Stimulated activated CD4-positive, alpha-beta T cell treated with anti-CD3 and anti-CD28 coated beads, Interleukin-1b, Interleukin-23, amount 100 ng/mL, for 24 hours (primary cell): ENCODE data around the gene TRIM50.
A peak's percentile ranks its signal among the peaks of the same experiment; 100 is the strongest.
"Not testable (repeated sequence)": the region's sequence is repeated elsewhere in the genome, so short reads cannot be mapped to it uniquely, and the experiment has no call there.

Experiments used
- DNase-seq, 4 experiments: peaks; one replicate each; pipeline ENCODE4 v3.0.0-alpha.2; 2020; ENCODE audit warnings: low read depth in 4 of 4, low spot score in 1 of 4

The TRIM50 gene

DNA sequence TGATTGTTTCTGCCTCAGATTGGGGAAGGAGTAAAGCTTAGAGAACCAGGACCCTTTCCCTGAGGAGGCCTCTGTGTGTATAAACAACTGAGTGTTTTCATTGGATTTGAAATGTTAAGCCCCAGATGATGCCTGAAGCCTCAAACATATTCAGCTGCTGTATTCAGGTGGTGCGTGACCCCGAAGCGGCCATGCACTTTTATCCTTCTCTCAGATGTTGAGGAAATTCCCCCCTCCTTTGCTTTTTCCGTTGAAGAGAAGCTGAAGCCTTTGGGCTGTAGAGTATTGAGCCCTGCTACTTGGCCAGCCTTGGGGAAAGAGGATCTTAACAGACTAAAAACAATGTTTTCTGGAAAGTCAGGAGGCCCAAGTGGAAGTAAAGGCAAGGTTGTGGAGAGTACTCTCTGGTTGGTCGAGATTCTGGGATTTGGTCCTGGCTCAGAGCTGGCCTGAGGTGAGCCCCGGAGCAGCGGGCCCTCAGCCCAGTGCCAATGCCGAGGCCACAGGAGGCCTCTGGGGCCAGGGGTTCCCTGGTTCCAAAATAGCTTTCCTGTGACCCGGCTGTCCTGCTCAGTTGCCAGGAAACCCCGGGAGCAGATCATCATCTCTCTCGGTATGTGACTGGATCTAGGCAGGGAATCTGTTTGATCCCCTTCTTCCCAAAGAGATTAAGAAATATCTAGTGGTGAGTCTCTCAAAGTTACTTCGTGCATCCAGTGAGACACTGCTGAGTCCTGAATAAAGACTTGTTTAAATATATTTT, 22.6 kb upstream of the TRIM50 start:
- DNase-seq: no peak

GRCh38 chr7:73349763-73350162, 21.9 kb upstream of the TRIM50 start:
- no peak for DNase-seq

GRCh38 chr7:73345951-73346350, 18.1 kb upstream of the TRIM50 start:
- DNase-seq: no peak

GRCh38 chr7:73345538-73345937, 17.7 kb upstream of the TRIM50 start:
- DNase-seq: no peak

DNA sequence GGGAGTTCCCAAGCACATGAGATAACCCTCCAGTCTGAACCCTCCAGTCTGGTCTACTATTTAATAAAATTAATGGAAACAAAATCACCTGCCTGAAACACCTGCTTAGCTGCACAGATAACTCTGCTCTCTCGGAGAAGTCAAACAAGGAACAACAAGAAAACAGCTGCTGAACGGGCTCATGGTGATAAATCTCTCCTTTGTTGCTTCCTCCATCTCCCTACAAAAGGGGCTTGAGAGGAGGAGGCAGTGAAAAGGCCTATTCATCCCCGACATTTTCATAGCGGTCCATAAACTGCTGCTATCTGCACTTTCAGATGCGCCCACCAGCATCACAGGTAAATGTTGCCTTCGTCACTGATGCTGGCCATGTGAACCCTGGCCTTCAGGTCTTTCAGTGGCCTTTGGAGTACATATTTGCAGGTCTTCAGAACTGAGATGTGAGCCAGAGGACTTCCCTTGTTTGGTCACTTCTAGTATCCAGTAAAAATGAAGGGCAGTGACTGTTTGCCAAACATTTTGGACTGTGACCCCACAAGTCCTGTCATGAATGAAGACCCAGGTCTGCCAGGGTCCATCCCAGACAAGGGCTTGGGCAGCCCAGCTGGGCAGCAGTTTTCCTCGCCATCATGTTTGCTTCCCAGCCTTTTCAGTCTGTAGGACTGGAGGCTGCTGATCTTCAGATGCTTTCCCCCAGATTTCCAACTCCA, 15.9 kb upstream of the TRIM50 start:
- no peak for DNase-seq

DNA sequence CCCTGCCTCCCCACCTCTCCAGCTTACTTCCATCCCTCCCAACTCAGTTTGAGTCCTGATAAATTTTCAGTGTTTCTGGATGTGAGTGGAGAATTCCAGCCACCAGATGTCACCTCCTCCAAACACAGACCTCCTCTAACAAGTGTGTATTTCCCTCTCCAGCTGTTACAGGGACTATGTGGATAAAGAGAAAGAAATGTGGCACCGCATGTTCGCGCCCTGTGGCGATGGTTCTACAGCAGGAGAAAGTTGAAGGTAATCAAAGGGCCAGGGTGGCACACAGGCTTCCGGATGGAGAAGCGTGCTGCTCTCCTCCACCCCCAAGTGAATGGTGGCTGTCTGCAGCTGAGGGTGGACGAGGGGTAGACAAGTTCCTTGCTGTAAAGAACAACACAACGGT, 14.8 kb upstream of the TRIM50 start:
- no peak for DNase-seq

DNA sequence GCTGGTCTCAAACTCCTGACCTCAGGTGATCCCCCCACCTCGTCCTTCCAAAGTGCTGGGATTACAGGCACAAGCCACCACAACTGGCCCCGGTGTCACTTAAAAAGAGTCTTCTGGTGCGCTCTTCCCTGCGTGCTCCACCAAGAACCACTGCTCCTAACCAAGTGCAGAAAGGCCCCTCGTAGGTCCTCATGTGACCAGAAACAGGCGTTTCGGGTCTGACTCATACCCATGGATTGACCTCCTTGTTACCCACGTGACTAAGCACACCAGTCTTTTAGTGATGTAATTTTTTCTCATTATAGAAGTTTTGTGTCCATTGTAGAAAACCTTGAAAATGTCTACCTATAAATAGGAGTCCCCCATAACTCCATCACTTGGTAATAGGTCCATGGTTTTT, 14.0 kb upstream of the TRIM50 start:
- DNase-seq: no peak

DNA sequence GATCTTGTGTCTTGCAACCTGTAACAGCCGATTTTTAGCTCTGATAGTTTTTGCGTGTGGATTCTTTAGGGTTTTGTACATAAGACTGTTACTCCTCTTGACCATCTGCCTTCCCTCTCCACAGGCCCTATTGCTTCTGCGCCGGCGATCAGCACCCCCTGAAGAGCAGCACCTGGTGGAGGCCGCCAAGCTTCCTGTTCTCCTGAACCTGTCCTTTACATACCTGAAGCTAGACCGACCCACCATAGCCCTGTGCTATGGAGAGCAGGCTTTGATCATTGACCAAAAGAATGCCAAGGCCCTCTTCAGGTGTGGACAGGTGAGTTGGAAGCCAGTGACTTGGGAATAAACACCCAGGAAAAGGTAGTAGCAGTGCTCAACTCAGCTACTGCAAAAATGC, 12.6 kb upstream of the TRIM50 start:
- DNase-seq: no peak

DNA sequence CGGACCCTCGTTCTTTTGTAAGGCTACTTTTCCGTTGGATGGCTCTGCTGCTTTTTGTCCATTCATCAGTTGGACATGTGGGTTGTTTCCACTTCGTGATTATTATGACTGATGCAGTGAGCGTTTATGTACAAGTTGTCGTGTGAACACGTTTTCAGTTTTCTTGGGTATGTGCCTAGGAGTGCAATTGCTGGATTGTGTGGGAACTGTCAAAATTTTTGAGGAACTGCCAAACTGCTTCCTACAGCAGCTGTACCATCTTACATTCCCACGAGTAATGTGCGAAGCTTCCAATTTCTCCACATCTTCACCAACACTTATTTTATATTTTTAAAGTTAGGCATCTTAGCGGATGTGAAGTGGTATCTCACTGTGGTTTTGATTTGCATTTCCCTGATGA, 10.4 kb upstream of the TRIM50 start:
- DNase-seq: no peak

DNA sequence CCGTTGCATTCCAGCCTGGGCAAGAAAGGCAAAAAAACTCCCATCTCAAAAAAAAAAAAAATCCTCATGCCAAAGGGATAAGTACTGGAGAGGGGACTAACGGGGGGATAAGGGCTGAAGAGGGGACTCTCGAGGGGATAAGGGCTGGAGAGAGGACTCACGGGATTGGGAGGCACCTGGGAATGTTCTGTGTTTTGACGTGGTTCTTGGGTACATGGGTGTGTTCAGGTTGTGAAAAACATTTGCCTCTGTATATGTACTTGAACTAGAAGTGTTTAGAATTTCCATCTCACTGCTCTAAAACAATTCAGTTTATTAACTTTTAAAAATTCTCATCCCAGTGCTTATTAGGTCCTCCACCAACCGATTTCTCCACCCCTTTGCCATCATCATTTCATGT, 4.6 kb upstream of the TRIM50 start:
- no peak for DNase-seq

GRCh38 chr7:73330772-73331171, 2.9 kb upstream of the TRIM50 start:
- DNase-seq: no peak

DNA sequence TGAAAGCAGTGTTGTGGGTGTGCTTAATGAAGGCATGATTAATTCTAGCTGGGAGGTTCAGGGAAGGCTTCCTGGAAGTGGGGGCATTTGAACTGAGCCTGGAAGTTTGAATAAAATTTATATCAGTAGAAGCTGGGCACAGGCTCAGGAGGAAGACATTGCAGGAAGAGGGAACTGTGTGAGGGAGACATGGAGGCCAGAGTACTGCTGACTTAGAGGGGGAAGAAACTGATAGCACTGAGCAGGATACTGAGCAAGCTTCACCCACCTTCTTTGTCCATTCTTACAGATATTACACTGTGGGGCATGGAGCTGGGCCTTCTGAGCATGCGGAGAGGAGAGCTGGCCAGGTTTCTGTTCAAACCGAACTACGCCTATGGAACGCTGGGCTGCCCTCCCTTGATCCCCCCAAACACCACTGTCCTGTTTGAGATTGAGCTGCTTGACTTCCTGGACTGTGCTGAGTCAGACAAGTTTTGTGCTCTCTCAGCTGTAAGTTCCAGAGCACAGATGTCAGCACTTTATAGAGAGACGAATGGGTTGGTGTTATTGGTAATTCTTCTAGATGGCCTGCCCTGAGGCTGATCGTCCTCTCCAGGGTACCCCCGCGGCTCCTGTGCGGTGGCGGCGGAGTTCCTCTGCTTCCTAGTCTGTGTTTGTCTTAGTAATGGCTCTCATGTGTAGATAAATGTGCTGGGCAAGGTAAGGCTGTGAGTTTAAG, 2.1 kb upstream of the TRIM50 start:
- no peak for DNase-seq

DNA sequence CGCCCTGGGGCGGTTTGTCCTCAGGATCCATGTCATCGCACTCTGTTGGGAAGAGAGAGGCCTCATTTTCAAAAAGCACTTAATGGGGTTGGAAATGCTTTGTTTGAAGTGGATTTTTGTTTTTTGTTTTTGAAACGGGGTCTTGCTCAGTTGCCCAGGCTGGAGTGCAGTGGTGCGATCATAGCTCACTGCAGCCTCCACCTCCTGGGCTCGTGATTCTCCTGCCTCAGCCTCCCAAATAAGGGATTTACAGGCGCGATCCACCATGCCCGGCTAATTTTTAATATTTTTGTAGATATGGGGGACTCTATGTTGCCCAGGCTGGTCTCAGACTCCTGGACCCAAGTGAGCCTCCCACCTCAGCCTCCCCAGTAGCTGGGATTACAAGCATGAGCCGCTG, 814 bp upstream of the TRIM50 start:
- DNase-seq: no peak

- not testable (repeated sequence) for DNase-seq
Observed at GRCh38 chr7:73327449-73327848, 433 bp downstream of the TRIM50 start.

DNA sequence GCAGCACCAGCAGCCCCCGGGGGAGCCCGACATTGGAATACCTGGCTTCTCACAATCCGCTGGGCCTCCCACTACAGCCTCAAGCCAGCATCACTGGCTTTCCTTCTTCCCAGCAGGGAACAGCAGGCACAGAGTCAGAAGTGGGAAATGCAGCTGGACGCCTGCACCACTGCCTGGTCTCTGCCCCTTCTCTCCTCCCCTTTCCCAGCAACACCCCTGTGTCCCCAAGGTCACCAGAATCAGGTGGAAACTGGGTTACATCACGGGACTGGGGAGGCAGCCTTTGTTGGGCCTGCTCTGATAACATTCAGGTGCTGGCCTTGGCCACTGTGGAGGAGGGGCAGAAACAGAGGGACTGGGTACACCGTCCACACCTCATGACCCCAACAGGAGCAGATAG, 2.5 kb downstream of the TRIM50 start:
- not testable (repeated sequence) for DNase-seq

DNA sequence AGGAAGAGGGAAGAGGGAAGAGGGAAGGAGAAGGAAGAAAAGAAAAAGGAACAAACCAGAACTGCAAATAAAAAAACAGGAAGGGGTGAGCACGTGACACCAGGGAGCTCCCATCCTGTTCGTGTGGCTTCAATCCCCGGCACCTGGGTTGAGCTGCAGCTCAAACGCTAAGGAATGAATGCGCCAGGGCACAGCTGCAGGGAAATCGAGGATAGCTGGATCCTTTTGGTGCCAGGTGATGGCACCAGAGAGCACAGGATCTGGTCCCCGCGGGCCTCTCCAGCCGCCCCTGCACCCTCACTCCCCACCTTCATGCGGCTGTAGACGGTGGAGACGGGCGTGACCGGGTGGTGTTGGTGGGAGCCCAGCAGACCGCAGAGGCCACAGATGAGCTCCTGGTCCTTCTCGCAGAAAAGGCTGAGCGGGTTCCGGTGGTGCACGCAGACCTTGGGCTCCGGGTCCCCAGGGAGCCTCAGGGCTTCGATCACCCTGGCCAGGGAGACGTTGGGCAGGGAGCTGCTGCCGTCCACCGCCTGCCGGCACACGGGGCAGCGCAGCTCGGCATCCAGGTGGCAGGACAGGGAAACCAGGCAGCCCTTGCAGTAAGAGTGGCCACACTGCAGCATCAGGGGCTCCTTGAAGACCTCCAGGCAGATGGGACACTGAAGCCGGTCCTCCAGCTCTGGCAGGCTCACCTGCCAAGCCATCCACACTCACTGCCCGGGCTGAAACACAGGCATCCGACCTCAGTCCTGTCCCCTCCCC, 3.6 kb downstream of the TRIM50 start:
- peak in 3 of 4 experiments; percentile 18 to 33 (median 28) for DNase-seq

DNA sequence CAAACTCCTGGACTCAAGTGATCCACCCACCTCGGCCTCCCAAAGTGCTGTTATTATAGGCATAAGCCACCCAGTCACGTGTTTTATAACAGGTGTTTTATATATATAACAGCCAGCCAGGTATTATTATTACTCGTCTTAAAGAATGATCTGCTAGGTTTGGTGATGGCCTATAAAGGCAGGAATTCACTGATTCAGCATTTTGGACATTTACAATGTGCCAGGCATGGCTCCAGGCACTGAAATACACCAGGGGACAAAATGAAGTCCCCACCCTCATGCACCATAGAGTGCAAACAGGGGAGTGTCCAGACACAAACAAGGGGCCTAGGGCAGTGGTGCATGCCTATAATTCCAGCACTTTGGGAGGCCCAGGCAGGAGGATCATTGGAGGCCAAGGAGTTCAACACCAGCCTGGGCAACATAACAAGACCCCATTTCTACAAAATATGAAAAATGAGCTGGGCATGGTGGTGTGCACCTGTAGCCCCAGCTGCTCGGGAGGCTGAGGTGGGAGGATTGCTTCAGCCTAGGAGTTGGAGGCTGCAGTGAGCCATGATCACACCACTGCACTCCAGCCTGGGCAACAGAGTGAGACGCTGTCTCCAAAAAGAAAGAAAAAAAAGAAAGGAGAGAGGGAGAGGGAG, 4.3 kb downstream of the TRIM50 start:
- not testable (repeated sequence) for DNase-seq

DNA sequence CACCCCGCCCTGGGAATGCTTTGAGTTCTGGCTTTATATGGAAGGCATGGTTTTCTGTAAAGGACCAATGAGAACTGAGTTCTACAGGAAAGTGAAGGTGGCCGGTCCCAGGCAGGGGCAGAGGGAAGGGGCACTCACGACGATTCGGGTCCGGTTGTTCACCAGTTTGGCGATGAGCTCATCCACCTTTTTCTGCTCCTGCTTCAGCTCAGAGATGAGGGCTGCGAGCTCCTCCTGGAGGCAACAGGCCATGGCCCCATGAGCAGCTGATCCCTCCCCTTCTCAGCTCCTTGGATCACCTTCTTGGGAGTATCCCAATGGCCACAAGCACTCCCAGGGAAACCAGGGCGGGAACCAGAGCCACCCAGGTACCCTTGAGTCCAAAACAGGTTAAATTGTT, 7.9 kb downstream of the TRIM50 start:
- DNase-seq: not testable (repeated sequence)

DNA sequence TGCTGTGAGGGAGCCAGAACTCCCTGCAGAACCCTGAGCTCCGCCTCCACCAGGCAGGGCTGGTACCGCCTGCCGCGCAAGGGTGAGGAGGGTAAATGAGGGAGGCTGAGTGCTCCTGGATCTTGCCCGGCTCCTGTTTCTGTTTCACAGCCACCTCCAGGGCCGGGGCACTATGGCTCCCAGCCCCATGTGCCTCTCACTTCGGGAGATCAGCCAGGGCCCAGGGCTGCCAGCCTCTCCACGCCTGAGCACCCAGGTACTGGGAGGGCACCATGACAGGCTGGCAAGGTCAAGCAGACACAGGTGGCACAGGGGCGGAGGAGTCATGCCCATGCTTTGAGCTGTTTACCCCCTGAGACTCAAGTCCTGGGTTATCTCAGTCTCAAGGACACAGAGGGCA, 8.3 kb downstream of the TRIM50 start:
- not testable (repeated sequence) for DNase-seq

DNA sequence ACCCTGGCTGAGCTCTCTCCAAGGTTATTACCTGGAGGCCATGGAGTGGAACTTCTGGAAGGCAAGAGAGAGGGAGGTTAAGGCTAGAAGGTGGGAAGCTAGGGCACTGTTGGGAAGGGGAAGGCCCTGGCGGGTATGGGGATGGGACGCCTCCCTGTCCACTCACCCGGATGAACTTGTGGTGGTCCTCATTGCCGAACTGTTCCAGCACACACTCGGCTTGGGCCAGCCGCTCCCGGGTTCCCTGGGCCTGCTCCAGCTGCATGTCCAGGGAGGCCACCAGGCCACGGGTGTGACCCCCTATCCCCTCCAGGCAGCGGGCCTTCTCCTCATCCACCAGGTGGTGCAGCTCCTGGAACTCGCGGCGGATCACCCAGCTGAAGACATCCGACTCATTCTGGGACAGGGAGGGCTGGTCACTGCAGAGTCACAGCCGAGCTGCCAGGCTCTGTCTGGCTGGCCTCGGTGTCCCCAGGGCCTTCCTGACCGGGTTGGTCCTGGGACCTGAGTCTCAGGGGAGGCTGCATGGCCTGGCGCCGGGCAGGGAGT, 9.2 kb downstream of the TRIM50 start:
- not testable (repeated sequence) for DNase-seq

- no peak for DNase-seq
Observed at GRCh38 chr7:73316521-73316920, 11.4 kb downstream of the TRIM50 start.
